ENCODE measurements around the gene SDR9C7.
"Not testable (repeated sequence)": the region's sequence is repeated elsewhere in the genome, so short reads cannot be mapped to it uniquely, and the experiment has no call there.

The SDR9C7 gene

GRCh38 chr12:56953314-56953713 is 19.1 kb upstream of the SDR9C7 start:
- DNase-seq (ENCODE audit: low read depth, low spot score) = no peak

GRCh38 chr12:56951582-56952339 is 17.6 kb upstream of the SDR9C7 start:
- DNase-seq (ENCODE audit: low read depth, low spot score) = no peak

GRCh38 chr12:56948881-56949280 is 14.7 kb upstream of the SDR9C7 start:
- DNase-seq (ENCODE audit: low read depth, low spot score) = no peak

GRCh38 chr12:56948457-56948777 is 14.2 kb upstream of the SDR9C7 start:
- no peak for DNase-seq (ENCODE audit: low read depth, low spot score)

DNA sequence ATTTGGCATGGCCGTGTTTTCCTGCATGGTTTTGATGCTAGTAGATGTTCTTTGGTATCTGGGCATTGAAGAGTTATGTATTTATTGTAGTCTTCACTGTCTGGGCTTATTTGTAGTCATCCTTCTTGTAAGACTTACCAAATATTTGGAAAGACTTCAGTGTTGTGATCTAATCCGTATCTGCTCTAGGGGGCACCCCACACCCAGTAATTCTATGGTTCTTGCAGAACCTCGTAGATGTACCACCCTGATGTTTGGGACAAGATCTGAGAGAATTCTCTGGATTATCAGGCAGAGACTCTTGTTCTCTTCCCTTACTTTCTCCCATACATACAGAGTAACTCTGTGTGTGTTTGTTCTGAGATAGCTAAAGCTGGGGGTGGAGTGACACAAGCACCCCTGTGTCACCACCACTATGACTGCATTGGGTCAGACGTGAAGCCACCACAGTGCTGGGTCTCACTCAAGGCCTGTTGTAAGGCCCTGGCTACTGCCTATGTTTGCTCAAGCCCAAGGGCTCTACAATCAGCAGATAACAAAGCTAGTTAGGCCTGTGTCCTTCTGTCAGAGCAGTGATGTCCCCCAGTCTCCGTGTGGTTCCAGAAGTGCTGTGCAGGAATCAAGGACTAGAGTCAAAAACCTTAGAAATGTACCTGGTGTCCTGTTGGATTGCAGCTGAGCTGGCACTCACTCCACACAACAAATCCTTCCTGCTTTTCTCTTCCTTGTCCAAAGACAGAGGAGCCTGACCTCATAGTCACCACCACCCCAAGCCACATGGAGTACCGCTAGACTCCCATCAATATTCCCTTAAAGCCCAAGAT is 13.6 kb upstream of the SDR9C7 start:
- no peak for DNase-seq (ENCODE audit: low read depth, low spot score)

DNA sequence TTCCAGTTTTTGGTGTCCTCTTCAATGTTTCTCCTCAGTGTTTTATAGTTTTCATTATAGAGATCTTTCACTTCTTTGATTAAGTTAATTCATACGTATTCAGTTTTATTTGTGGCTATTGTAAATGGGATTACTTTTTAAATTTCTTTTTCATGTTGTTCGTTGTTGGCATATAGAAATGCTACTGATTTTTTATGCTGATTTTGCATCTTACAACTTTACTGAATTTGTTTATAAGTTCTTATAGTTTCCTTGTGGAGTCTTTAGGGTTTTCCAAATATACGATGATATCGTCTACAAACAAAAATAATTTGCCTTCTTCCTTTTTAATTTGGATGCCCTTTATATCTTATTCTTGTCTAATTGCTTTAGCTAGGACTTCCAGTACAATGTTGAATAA is 9.7 kb upstream of the SDR9C7 start:
- no peak for DNase-seq (ENCODE audit: low read depth, low spot score)

- DNase-seq (ENCODE audit: low read depth, low spot score) = not testable (repeated sequence)
Measured at GRCh38 chr12:56943374-56943773, 9.2 kb upstream of the SDR9C7 start.

DNA sequence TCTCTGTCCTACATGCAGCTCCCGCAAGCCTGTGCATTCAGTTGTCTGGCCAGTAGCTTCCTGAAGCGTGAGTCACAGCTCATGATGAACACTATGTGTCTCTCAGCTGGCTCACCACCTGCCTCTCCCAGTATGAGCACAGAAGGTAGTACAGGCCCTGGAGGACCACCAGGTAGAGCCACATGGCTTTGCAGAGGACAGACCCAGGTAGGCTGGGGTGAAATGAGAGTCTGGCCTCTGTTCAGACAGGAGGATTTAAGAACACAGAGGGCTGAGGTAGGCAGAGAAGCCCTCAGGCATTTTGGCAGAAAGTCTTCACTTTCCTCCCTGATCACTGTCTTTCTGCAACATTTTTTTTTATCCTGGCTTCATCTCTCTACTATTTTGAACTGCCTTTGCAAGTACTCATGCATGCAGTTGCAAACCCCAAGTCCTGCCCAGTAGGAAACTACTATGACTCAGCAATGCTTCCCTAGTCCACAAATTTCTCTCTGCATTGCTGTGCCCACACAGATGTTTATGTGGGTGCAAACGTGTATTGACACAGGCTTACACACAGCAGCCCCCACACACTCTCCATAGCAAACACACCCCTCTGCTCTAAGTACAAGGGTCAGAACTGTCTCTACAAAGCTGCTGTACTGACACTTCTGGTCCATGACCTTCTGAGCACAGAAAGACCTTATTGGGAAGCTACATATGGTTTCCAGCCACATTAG is 7.2 kb upstream of the SDR9C7 start:
- DNase-seq (ENCODE audit: low read depth, low spot score) = no peak

GRCh38 chr12:56940942-56941298 is 6.7 kb upstream of the SDR9C7 start:
- not testable (repeated sequence) for DNase-seq (ENCODE audit: low read depth, low spot score)

DNA sequence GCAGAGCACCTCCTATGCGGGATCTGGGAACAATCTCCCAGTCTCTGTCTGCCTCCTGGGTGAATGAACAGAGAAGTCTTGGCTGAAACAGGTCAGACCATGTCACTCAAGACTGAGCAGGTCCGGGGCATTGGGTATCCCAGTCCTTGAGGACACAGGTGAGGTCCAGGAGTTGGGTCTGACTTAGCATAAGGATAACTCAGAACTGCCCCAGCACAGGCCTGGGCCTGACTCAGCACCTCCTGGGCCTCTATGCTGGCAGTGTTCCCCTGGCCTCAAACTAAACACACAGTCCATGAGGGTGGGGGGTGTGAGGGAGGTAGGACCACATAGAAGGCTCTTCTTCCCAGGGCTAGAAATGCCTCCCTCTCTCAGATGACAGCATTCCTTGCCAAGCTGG is 1.5 kb upstream of the SDR9C7 start:
- no peak for DNase-seq (ENCODE audit: low read depth, low spot score)

DNA sequence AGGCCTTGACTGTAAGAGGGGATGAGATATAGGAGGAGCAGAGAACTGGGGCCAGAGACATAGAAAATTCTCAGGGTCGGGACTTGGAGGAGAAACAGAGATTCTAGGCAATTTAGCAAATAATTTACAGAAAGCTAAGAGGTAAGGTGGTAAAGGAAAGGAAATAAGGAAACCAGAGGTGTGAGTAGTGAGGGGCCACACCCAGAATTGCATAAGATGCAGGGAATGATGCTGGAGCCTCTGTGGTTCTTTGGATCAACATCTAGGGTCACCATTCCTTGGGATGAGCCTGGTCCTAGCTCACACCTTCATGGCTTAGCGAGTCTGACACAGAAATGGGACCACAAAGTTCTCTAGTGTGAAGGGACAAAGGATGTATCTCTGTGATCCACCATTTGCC is 949 bp upstream of the SDR9C7 start:
- no peak for DNase-seq (ENCODE audit: low read depth, low spot score)

DNA sequence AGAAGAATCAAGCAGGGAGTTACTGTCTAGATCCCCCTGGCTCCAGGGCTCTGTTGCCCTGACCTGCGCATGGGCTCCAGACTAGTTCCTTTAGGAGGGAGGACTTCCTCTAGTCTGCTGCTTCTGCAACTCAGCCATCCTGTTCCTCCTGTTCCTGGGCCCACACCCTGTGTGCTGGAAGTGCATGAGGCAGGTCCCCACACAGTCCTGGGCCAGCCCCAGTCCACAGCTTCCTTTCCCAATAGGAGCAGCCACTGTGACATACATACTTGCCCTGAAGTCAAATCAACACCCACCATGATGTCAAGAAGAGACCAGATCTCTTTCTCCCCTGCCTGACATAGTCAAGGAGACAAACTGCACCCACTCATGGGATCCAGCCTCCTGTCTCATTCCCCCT is 1.3 kb downstream of the SDR9C7 start:
- DNase-seq (ENCODE audit: low read depth, low spot score) = no peak

DNA sequence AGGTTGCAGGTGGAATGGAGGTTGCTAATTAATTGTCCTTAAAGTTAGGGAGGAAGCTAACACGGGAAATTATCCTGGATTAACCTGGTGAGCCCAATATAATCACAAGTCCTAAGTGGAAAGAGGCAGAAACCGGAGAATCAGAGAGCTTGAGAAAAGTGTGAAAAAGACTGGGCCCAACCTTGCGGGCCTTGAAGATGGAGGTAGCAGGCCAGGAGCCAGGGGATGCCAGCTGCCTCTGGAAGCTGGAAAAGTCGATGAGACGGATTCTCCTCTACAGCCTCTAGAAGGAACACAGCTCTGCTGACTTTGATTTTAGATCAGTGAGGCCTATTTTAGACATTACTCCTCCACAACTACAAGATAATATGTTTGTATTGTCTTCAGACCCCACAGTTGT is 2.1 kb downstream of the SDR9C7 start:
- DNase-seq (ENCODE audit: low read depth, low spot score) = no peak

GRCh38 chr12:56931474-56931978 is 2.7 kb downstream of the SDR9C7 start:
- no peak for DNase-seq (ENCODE audit: low read depth, low spot score)

- DNase-seq (ENCODE audit: low read depth, low spot score) = no peak
Measured at GRCh38 chr12:56930241-56930640, 4.0 kb downstream of the SDR9C7 start.

GRCh38 chr12:56929780-56930179 is 4.4 kb downstream of the SDR9C7 start:
- DNase-seq (ENCODE audit: low read depth, low spot score) = no peak

DNA sequence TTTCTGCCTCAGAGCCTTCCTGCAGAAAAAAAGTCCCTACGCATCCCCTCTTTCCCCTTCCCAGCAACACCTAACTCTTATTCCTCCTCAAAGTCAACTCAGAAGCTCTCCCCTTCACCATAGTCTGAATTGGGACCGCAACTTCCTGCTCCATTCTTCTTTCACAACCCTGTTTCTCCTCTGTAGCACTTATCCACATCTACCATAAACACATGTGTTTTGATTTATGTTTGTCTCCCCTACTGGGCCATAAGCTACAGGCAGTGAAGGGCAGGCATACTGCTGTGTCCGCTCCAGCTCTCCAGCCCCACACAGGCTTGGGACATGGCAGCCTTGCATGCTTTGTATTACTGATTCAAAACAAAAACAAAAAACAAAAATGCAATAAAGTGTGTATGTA is 5.9 kb downstream of the SDR9C7 start:
- no peak for DNase-seq (ENCODE audit: low read depth, low spot score)

DNA sequence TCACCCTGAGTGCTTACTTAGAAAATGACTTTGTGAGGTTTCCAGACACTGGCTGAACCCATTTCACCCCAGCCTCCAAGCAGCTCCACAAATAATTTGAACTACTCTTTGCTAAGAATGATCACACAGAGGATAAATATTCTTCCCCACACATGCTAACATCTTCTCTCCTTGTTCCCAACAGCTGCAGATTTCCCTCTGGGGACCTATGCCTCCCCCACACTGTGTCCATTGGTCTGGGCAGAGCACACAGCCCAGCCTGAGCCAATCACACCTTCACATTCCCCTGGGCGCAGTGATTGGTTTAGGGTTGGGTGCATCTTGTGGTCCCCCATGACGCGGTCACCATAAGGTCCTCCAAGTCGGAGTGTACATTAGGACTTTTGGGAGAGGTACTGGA is 6.9 kb downstream of the SDR9C7 start:
- no peak for DNase-seq (ENCODE audit: low read depth, low spot score)

GRCh38 chr12:56922031-56922430 is 12.2 kb downstream of the SDR9C7 start:
- DNase-seq (ENCODE audit: low read depth, low spot score) = no peak

GRCh38 chr12:56921346-56921745 is 12.9 kb downstream of the SDR9C7 start:
- DNase-seq (ENCODE audit: low read depth, low spot score) = no peak

DNA sequence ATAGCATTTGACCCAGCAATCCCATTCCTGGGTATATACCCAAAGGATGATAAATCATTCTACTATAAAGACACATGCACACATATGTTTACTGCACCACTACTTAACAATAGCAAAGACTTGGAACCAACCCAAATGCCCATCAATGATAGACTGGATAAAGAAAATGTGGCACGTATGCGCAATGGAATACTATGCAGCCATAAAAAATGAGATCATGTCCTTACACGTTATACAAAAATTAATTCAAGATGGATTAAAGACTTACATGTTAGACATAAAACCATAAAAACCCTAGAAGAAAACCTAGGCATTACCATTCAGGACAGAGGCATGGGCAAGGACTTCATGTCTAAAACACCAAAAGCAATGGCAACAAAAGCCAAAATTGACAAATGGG is 16.1 kb downstream of the SDR9C7 start:
- not testable (repeated sequence) for DNase-seq (ENCODE audit: low read depth, low spot score)

- DNase-seq (ENCODE audit: low read depth, low spot score) = no peak
Measured at GRCh38 chr12:56916996-56917333, 17.2 kb downstream of the SDR9C7 start.
